HL-60 (cell line): ENCODE results near the gene ZNF211.

Experiments used
- DNase-seq, 2 experiments: peaks; one replicate each; pipeline ENCODE4 v3.0.0-alpha.2; 2010 to 2020; ENCODE audit warnings: low read depth in 1 of 2, low spot score in 1 of 2
- H3K27ac ChIP-seq: fragments of 250-450 bp; sonication (Bioruptor Pico); replicated peaks from 2 replicates; pipeline ENCODE4 v1.5.1; 2020; ENCODE audit warnings: mild to moderate bottlenecking, moderate library complexity
- H3K27me3 ChIP-seq: fragments of 250-450 bp; sonication (Bioruptor Pico); 2 replicates; pipeline ENCODE4 v1.5.1; 2021; ENCODE audit warnings: mild to moderate bottlenecking, moderate library complexity; ENCODE audit not compliant: insufficient read depth, poor library complexity, severe bottlenecking
- H3K4me3 ChIP-seq: replicated peaks from 2 replicates; pipeline ENCODE4 v1.5.1; 2011; ENCODE audit warnings: mild to moderate bottlenecking, control low read depth, low read length; ENCODE audit not compliant: insufficient read depth
- GABPA ChIP-seq: IDR thresholded peaks from 2 replicates; pipeline ENCODE4 v1.6.1; 2012; ENCODE audit warnings: low read depth
- POLR2AphosphoS5 ChIP-seq: IDR thresholded peaks from 2 replicates; pipeline ENCODE4 v1.6.1; 2012; ENCODE audit warnings: low read depth
- SPI1 ChIP-seq: IDR thresholded peaks from 2 replicates; pipeline ENCODE4 v1.6.1; 2012; ENCODE audit warnings: low read depth, mild to moderate bottlenecking, borderline replicate concordance
- TF ChIP-seq, protein P1 (sequence below): IDR thresholded peaks from 2 replicates; pipeline ENCODE4 v1.6.1; 2012; ENCODE audit warnings: low read depth; ENCODE audit not compliant: insufficient replicate concordance
- TF ChIP-seq, protein P2 (sequence below): IDR thresholded peaks from one replicate; pipeline ENCODE4 v1.5.1; 2011; ENCODE audit warnings: low read length, control low read depth, inconsistent platforms; ENCODE audit not compliant: insufficient read depth

Gene ZNF211

DNA sequence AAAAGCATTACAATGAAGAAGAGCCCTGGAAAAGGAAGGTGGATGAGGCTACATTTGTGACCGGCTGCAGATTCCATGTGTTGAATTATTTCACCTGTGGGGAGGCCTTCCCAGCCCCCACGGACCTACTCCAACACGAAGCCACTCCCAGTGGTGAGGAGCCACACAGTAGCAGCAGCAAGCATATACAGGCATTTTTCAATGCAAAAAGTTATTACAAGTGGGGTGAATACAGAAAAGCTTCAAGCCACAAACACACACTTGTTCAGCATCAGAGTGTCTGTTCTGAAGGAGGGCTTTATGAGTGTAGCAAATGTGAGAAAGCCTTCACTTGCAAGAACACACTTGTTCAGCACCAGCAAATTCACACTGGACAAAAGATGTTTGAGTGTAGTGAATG is 53.8 kb downstream of the ZNF211 start:
- Histone ChIP-seq H3K4me3 (no peak overlapping the region), H3K27ac (no peak overlapping the region), H3K27me3 (no peaks in the 10 kb centered on the region)
- DNase-seq: no peak
- TF ChIP-seq, protein P1, sequence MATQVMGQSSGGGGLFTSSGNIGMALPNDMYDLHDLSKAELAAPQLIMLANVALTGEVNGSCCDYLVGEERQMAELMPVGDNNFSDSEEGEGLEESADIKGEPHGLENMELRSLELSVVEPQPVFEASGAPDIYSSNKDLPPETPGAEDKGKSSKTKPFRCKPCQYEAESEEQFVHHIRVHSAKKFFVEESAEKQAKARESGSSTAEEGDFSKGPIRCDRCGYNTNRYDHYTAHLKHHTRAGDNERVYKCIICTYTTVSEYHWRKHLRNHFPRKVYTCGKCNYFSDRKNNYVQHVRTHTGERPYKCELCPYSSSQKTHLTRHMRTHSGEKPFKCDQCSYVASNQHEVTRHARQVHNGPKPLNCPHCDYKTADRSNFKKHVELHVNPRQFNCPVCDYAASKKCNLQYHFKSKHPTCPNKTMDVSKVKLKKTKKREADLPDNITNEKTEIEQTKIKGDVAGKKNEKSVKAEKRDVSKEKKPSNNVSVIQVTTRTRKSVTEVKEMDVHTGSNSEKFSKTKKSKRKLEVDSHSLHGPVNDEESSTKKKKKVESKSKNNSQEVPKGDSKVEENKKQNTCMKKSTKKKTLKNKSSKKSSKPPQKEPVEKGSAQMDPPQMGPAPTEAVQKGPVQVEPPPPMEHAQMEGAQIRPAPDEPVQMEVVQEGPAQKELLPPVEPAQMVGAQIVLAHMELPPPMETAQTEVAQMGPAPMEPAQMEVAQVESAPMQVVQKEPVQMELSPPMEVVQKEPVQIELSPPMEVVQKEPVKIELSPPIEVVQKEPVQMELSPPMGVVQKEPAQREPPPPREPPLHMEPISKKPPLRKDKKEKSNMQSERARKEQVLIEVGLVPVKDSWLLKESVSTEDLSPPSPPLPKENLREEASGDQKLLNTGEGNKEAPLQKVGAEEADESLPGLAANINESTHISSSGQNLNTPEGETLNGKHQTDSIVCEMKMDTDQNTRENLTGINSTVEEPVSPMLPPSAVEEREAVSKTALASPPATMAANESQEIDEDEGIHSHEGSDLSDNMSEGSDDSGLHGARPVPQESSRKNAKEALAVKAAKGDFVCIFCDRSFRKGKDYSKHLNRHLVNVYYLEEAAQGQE: no peak
- TF ChIP-seq GABPA (no peak), SPI1 (no peak), POLR2AphosphoS5 (no peak)
- TF ChIP-seq, protein P2, sequence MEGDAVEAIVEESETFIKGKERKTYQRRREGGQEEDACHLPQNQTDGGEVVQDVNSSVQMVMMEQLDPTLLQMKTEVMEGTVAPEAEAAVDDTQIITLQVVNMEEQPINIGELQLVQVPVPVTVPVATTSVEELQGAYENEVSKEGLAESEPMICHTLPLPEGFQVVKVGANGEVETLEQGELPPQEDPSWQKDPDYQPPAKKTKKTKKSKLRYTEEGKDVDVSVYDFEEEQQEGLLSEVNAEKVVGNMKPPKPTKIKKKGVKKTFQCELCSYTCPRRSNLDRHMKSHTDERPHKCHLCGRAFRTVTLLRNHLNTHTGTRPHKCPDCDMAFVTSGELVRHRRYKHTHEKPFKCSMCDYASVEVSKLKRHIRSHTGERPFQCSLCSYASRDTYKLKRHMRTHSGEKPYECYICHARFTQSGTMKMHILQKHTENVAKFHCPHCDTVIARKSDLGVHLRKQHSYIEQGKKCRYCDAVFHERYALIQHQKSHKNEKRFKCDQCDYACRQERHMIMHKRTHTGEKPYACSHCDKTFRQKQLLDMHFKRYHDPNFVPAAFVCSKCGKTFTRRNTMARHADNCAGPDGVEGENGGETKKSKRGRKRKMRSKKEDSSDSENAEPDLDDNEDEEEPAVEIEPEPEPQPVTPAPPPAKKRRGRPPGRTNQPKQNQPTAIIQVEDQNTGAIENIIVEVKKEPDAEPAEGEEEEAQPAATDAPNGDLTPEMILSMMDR: no peak

DNA sequence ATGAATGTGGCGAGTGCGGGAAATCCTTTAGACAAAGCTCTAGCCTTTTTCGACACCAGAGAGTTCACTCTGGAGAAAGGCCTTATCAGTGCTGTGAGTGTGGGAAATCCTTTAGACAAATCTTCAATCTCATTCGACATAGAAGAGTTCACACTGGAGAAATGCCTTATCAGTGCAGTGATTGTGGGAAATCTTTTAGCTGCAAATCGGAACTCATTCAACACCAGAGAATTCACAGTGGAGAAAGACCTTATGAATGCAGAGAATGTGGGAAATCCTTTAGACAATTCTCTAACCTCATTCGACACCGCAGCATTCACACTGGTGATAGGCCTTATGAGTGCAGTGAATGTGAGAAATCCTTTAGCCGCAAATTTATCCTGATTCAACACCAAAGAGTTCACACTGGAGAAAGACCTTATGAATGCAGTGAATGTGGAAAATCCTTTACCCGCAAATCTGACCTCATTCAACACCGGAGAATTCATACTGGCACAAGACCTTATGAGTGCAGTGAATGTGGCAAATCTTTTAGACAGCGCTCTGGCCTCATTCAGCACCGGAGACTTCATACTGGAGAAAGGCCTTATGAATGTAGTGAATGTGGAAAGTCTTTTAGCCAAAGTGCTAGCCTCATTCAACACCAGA is 54.5 kb downstream of the ZNF211 start:
- no peaks in the 10 kb centered on the region for H3K27me3 ChIP-seq
- H3K27ac ChIP-seq: no peak overlapping the region
- TF ChIP-seq, protein P2: no peak
- TF ChIP-seq, protein P1: no peak
- TF ChIP-seq POLR2AphosphoS5 (no peak), GABPA (no peak)
- DNase-seq: no peak
- no peak overlapping the region for H3K4me3 ChIP-seq

DNA sequence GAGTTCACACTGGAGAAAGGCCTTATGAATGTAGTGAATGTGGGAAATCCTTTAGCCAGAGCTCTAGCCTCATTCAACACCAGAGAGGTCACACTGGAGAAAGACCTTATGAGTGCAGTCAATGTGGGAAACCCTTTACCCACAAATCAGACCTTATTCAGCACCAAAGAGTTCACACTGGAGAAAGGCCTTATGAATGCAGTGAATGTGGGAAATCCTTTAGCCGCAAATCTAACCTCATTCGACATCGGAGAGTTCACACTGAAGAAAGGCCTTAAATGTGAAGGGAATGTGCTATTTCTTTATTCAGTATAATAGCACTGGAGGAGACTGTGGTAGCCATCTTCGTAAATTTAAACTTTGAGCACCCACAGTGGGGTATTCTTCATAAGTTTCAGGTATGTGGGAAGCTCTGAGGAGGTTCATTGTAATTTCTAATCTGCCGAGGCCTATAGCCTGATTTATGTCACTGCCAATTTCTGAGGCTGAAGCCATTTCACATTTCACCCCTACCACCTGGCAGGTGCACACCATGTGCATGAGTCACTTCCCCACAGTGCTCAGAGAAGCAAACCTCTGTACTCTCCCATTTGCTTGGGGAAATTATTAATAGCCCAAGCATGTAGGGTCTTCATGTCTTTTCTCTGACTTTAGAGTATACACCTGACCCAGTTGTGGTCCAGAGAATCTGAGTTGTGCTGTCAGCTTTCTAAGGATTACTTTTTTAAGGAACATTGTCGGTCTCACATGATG is 55.2 kb downstream of the ZNF211 start:
- H3K27ac ChIP-seq: no peak overlapping the region
- TF ChIP-seq SPI1 (no peak), GABPA (no peak), POLR2AphosphoS5 (no peak)
- TF ChIP-seq, protein P1: no peak
- TF ChIP-seq, protein P2: no peak
- DNase-seq: no peak

More for the DNA sequence above, 55.2 kb downstream of the ZNF211 start:
- Histone ChIP-seq H3K27me3 (no peaks in the 10 kb centered on the region), H3K4me3 (no peak overlapping the region)
